GM20000 (cell line): Measurements from ENCODE around the gene DYRK1B.

Source experiments
- DNase-seq: peaks from one replicate; pipeline ENCODE4 v3.0.0; 2012; ENCODE audit warnings: low spot score
- TF ChIP-seq, protein P1 (sequence below): IDR thresholded peaks from 2 replicates; pipeline ENCODE4 v1.5.1; 2012; ENCODE audit warnings: mild to moderate bottlenecking, control low read depth; ENCODE audit errors: extremely low read depth, missing control alignments

DYRK1B gene

DNA sequence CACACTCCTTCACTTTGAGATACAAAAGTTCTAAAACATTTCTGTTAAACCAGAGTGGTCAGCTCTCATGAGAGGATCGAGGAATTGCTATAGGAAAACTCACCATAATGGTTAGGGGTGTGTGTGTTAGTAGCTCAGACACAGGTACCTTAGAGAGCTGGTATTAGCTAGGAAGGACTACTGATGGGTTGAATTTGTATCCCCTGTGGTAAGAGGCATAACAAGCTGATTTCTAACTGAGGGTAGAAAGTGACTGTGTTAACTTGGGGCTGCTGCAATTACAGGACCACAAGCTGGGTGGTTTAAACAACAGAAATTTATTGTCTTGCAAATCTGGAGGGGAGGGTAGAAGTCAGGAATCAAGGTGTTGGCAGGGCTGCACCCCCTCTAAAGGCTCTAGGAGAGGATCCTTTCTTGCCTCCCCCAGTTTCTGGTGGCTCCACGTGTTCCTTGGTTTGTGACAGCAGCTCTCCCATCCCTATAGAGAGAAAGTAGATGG lies 37.9 kb downstream of the DYRK1B start:
- TF ChIP-seq, protein P1, sequence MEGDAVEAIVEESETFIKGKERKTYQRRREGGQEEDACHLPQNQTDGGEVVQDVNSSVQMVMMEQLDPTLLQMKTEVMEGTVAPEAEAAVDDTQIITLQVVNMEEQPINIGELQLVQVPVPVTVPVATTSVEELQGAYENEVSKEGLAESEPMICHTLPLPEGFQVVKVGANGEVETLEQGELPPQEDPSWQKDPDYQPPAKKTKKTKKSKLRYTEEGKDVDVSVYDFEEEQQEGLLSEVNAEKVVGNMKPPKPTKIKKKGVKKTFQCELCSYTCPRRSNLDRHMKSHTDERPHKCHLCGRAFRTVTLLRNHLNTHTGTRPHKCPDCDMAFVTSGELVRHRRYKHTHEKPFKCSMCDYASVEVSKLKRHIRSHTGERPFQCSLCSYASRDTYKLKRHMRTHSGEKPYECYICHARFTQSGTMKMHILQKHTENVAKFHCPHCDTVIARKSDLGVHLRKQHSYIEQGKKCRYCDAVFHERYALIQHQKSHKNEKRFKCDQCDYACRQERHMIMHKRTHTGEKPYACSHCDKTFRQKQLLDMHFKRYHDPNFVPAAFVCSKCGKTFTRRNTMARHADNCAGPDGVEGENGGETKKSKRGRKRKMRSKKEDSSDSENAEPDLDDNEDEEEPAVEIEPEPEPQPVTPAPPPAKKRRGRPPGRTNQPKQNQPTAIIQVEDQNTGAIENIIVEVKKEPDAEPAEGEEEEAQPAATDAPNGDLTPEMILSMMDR = no peak
- DNase-seq = no peak

DNA sequence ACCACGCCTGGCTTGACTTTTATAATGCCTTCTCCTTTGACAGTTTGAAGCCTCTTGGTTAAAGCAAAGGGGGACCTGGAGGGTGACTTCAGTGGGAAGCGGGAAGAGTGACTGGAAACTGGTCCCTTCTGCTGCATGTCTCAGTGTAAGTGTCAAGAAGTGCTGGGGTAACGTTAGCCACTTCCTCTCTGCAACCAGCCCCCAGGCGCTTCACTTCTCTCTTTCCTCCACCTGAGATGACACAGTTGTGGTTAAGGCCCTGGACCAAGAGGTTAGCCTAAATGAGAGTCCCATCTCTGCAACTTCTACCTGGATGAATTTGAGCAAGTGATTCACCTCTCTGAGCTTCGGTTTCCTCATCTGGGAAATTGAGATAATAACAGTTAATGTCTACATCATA lies 39.0 kb downstream of the DYRK1B start:
- peak; percentile 50 for DNase-seq
- TF ChIP-seq, protein P1 = no peak

DNA sequence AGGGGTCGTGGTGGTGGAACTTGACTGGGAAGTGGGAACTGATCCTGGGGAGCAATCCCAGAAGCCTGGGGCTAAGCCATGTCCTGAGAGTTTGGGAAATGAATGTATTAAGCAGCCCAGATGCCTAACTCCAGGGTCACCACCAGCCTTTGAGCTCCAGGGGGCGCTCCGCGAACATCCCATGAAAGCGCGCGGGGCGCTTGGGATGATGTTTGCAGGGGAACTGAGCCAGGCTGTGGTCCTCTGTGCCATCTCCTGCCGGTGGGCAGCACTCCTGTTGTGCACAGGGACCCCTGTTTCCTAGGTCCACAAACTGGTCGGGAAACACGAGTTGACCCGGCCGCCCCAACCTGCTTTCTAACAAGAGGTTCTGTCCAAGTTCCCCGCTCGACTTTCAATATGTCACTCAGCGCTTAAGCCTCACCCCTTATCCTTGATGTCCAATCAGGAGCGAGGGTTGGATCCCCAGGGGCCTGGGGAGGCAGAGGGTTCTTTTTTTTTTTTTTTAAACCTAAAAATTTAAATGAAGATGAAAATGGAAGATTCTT lies 40.9 kb downstream of the DYRK1B start:
- TF ChIP-seq, protein P1 = peak; percentile 85
- peak; percentile 79 for DNase-seq

DNA sequence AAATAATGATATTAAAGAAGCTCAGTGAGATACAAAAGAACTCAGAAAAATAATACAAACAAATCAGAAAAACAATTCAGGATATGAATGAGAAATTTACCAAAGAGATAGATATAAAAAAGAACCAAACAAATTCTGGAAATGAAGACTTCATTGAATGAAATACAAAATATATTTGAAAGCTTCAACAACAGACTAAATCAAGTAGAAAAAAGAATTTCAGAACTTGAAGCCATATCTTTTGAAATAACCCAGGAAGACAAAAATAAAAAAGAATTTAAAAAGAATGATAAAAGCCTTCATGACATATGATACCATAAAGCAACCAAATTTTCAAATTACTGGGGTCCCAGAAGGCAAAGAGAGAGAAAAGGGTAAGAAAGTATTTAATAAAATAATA lies 45.7 kb downstream of the DYRK1B start:
- TF ChIP-seq, protein P1 = no peak
- no peak for DNase-seq

DNA sequence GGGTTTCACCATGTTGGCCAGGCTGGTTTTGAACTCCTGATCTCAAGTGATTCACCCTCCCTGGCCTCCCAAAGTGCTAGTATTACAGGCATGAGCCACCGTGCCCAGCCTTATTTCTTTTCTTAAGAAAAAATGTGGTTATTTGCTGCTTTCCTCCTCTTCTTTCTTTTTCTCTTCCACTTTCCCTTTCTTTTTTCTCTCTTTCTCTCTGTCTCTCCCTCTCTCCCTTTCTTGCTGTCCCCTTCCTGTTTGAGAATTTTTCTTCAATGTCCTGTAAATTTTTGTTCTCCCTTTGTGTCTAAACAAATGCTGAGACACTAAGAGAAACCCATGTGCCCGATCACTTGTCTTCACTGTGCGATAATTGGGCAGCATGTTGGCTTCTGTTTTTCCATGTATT lies 53.1 kb downstream of the DYRK1B start:
- TF ChIP-seq, protein P1 = no peak
- DNase-seq = no peak

DNA sequence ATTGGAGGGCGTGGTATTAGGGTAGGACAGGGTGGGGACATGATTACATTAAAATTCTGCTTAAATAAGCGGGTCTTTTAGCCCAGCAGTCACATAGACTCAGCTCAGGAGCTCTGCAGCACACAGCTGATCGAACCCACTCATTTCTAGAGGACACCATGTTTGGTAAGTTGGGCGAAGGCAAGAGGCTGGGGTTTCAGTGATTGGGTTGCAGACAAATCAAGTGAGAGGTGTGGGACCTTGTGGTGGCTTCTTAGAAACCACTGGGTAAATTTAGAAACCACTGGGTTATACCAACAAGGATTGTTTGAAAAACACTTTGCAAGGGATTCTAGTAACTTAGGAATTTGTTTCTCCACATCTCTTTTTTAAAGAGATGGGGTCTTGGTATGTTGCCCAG lies 55.2 kb downstream of the DYRK1B start, which contains the start of gene LEUTX:
Gene LEUTX (plus strand): TSS at position 92 of the 400 bp plus-strand sequence. CDS start 67 bp downstream, at position 159.
- TF ChIP-seq, protein P1 = no peak

More for the DNA sequence above, 55.2 kb downstream of the DYRK1B start, which contains the start of gene LEUTX:
- peak; percentile 25 for DNase-seq
